ENCODE data around the gene TAF6L.

DNA sequence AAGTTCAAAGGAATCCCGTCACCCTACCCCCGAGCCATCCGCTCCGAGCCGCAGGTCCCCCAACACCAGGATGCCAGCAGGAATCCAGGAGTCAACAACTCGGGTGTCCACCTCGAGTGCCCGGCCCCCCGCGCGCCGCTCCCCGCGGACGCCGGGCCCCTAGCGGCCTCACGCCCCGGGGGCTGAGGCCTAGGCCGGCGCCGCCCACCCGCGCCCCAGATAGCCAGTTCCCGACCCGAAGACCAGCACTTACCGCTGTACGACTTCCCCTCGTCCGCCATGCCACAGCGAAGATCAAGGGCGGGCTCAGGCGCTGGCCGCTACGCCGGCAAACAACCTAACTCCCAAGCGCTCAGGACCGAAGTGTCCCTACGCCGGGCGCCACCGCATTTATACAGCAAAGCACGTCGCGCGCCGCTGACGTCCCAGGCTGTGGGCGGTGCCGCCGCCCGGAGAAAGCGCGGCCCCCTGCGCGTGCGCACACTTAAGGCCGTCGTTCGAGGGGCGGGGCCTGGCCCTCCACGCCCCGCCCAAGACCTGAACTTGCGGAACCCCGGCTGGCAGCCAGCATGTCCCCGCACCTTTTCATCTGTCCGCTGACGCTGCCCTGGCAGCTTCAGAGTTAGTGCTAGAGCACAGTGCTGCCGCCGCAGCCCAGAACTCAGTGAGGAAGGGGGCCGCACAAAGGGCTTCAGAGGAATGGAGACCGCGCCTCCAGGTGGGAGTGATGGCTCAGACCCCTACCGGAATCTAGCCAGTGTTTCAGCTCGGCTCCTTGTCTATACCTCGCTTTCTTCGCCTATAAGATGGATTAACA is 34.1 kb downstream of the TAF6L start, which contains the start of gene NXF1:
- TF ChIP-seq ZNF274 (IDR thresholded peaks at IDR 0.05; ENCODE audit: low read depth, low read length) (no peak), YY1 (IDR thresholded peaks at IDR 0.05; ENCODE audit: insufficient read depth, insufficient read length) (peak; percentile 46), SUZ12 (IDR thresholded peaks at IDR 0.05; ENCODE audit: extremely low read depth, insufficient read depth, insufficient read length) (no peak)
